IPS DF 6.9 (cell line): ENCODE results near the gene NOL11.
"Not testable (repeated sequence)": the region's sequence is repeated elsewhere in the genome, so short reads cannot be mapped to it uniquely, and the experiment has no call there.

Experiments
- DNase-seq: peaks from one replicate; pipeline ENCODE4 v3.0.0-alpha.2; 2013; ENCODE audit warnings: low read depth, low spot score
- H3K27ac ChIP-seq: one replicate; pipeline ENCODE4 v1.5.1; 2013; ENCODE audit warnings: low read length, control low read depth
- H3K27me3 ChIP-seq: 2 replicates; pipeline ENCODE4 v1.6.1; 2013; ENCODE audit warnings: mild to moderate bottlenecking, low read length; ENCODE audit not compliant: control insufficient read depth, insufficient read depth
- H3K36me3 ChIP-seq: 2 replicates; pipeline ENCODE4 v1.6.1; 2013; ENCODE audit warnings: low read length; ENCODE audit not compliant: control insufficient read depth, insufficient read depth
- H3K4me1 ChIP-seq: 2 replicates; pipeline ENCODE4 v1.6.1; 2013; ENCODE audit warnings: low read length; ENCODE audit not compliant: control insufficient read depth, insufficient read depth
- H3K4me3 ChIP-seq: 2 replicates; pipeline ENCODE4 v1.5.1; 2013; ENCODE audit warnings: mild to moderate bottlenecking, low read length
- H3K9me3 ChIP-seq: 2 replicates; pipeline ENCODE4 v1.6.1; 2013; ENCODE audit warnings: low read length, inconsistent platforms; ENCODE audit not compliant: control insufficient read depth, insufficient read depth
- WGBS: extraction: QIAGEN DNeasy Blood & Tissue Kit; methylation state at CpG from one replicate; pipeline ENCODE4 v1.1.7; 2013; ENCODE audit warnings: mixed read lengths, missing lambda C conversion rate; ENCODE audit not compliant: insufficient read length, insufficient coverage; 5-methylcytosine and 5-hydroxymethylcytosine counted together

NOL11 gene

DNA sequence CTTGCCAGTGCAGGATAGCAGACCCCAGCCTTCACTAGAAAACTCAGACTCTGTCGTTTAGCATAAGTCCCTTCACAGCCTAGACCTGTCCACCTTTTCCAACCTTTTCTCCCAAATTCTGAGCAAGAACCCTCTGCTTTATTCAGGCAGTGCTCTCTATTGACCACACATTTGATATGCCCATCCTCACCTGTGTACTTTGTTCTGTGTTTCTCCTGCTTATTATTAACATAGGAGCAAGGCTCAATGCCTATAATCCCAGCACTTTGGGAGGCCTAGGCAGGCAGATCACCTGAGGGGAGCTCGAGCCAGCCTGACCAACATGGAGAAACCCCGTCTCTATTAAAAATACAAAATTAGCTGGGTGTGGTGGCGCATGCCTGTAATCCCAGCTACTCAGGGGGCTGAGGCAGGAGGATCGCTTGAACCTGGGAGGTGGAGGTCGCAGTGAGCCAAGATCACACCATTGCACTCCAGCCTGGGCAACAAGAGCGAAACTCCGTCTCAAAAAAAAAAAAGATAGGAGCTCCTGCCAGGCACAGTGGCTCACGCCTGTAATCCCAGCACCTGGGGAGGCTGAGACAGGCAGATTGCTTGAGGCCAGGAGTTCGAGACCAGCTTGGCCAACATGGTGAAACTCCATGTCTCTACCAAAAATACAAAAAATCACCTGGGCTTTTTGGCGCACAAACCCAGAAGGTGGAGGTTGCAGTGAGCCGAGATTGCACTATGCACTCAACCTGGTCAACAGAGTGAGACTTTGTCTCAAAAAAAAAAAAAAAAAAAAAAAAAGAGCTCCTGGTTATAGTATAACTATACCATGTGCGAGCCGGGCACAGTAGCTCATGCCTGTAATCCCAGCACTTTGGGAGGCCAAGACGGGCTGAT lies 9.7 kb downstream of the NOL11 start:
- no CpG with 5 or more reads among the region's 15 CpGs for WGBS
- peaks cover 12% of the 10 kb centered on the region; the same call in 1 of the 2 replicates for H3K36me3 ChIP-seq
- DNase-seq, H3K27me3 ChIP-seq, H3K4me3 ChIP-seq, H3K4me1 ChIP-seq, H3K27ac ChIP-seq, H3K9me3 ChIP-seq: not testable (repeated sequence)

DNA sequence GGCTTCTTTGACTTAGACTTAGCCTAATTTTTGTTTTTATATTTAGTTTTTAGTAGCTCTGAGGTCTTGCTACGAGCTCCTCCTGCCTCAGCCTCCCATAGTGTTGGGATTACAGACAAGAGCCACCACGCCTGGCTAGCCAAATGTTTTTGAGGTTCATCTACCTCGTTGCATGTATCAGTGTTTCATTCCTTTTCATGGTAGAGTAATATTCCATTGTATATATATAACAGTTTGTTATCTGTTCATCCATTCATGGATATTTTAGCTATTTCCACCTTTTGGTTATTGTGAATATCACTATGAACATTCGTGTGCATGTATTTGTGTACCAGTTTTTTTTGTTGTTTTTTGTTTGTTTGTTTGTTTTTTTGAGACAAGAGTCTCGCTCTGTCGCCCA lies 12.2 kb downstream of the NOL11 start:
- Histone ChIP-seq H3K36me3 (peaks cover 10% of the 10 kb centered on the region; the same call in 1 of the 2 replicates), H3K4me1 (no peaks in the 10 kb centered on the region), H3K9me3 (no peaks in the 10 kb centered on the region), H3K27ac (no peak overlapping the region), H3K4me3 (no peak overlapping the region), H3K27me3 (no peaks in the 10 kb centered on the region)
- WGBS, result no CpG with 5 or more reads among the region's 6 CpGs
- no peak for DNase-seq

DNA sequence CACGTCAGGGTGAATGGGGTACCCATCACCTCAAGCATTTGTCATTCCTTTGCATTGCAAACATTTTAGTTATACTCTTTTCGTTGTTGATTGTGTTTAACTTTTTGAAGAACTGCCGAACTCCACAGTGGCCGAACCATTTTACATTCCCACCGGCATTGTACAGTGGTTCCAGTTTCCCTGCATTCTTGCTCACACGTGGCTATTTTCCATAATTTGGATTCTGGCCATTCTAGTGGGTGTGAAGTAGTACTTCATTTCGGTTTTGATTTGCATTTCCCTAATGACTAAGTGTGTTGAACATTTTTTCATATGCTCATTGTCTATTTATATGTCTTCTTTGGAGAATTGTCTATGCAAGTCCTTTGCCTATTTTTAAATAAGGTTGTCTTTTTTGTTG lies 13.0 kb downstream of the NOL11 start:
- H3K36me3 ChIP-seq, result peaks cover 7% of the 10 kb centered on the region; the same call in 1 of the 2 replicates
- H3K27ac ChIP-seq, result no peak overlapping the region
- no CpG with 5 or more reads among the region's 7 CpGs for WGBS
- DNase-seq, result no peak
- no peaks in the 10 kb centered on the region for H3K9me3 ChIP-seq
- H3K27me3 ChIP-seq, result no peaks in the 10 kb centered on the region
- no peak overlapping the region for H3K4me3 ChIP-seq
- no peaks in the 10 kb centered on the region for H3K4me1 ChIP-seq

- Histone ChIP-seq H3K4me3 (no peak overlapping the region), H3K27ac (no peak overlapping the region), H3K4me1 (no peaks in the 10 kb centered on the region), H3K27me3 (no peaks in the 10 kb centered on the region), H3K9me3 (no peaks in the 10 kb centered on the region), H3K36me3 (peaks cover 9% of the 10 kb centered on the region; the same call in 1 of the 2 replicates)
- no CpG with 5 or more reads among the region's 2 CpGs for WGBS
- no peak for DNase-seq
These were observed 15.7 kb downstream of the NOL11 start for GRCh38 chr17:67733449-67733848.

DNA sequence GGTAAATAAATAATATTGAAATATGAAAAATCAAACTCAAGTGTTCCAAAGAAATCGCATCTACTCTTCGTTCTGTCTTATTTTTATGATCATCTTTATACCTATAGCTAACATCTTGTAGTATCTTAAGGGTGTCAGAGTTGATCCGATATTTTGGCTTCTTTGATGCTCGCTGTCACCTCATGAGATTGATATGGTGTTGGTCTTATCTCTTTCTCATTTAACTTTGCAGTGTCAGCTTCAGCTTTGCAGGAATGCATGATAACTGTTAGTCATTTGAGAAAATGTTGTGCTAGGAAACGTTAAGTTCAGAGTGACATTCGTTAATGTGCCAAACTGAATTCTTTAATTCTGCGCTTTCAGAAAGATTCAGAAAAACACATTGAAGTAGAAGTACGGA lies 19.4 kb downstream of the NOL11 start:
- Histone ChIP-seq H3K9me3 (no peaks in the 10 kb centered on the region), H3K36me3 (peaks cover 17% of the 10 kb centered on the region; the same call in 1 of the 2 replicates), H3K4me1 (no peaks in the 10 kb centered on the region), H3K27ac (no peak overlapping the region), H3K4me3 (no peak overlapping the region), H3K27me3 (no peaks in the 10 kb centered on the region)
- no peak for DNase-seq
- WGBS, result no CpG with 5 or more reads among the region's 8 CpGs

- Histone ChIP-seq H3K27ac (no peak overlapping the region), H3K9me3 (no peaks in the 10 kb centered on the region), H3K27me3 (no peaks in the 10 kb centered on the region), H3K4me3 (no peak overlapping the region), H3K36me3 (peaks cover 15% of the 10 kb centered on the region; the same call in 1 of the 2 replicates), H3K4me1 (no peaks in the 10 kb centered on the region)
- no peak for DNase-seq
- WGBS, result no CpG with 5 or more reads among the region's 2 CpGs
These were observed 24.3 kb downstream of the NOL11 start for GRCh38 chr17:67742025-67742424.

- peaks cover 6% of the 10 kb centered on the region; the same call in 1 of the 2 replicates for H3K36me3 ChIP-seq
- no peaks in the 10 kb centered on the region for H3K27me3 ChIP-seq
- H3K4me1 ChIP-seq, result peaks cover 5% of the 10 kb centered on the region
- no peak overlapping the region for H3K27ac ChIP-seq
- no peak for DNase-seq
- no peak overlapping the region for H3K4me3 ChIP-seq
- no CpG with 5 or more reads among the region's 14 CpGs for WGBS
- H3K9me3 ChIP-seq, result no peaks in the 10 kb centered on the region
These were observed 29.2 kb downstream of the NOL11 start for GRCh38 chr17:67746704-67747571.

- no peak overlapping the region for H3K27ac ChIP-seq
- H3K36me3 ChIP-seq, result peaks cover 4% of the 10 kb centered on the region; the same call in 1 of the 2 replicates
- no peak for DNase-seq
- H3K27me3 ChIP-seq, result no peaks in the 10 kb centered on the region
- H3K4me3 ChIP-seq, result no peak overlapping the region
- WGBS, result no CpG with 5 or more reads among the region's 2 CpGs
- peaks cover 5% of the 10 kb centered on the region for H3K4me1 ChIP-seq
- H3K9me3 ChIP-seq, result no peaks in the 10 kb centered on the region
These were observed 30.0 kb downstream of the NOL11 start for GRCh38 chr17:67747681-67748235.

- Histone ChIP-seq H3K36me3 (peaks cover 4% of the 10 kb centered on the region; the same call in 1 of the 2 replicates), H3K27ac (no peak overlapping the region), H3K9me3 (no peaks in the 10 kb centered on the region), H3K4me1 (peaks cover 7% of the 10 kb centered on the region), H3K27me3 (no peaks in the 10 kb centered on the region), H3K4me3 (no peak overlapping the region)
- no CpG with 5 or more reads among the region's 4 CpGs for WGBS
- no peak for DNase-seq
These were observed 32.3 kb downstream of the NOL11 start for GRCh38 chr17:67750067-67750466.
